Measurements from ENCODE around the gene PCYT1A. TPM values are rescaled to one million over a fixed set of nuclear protein-coding genes. Genes with fewer than 3 reads are reported as not detected.

PCYT1A gene
- total RNA-seq, 1 experiment from 2014 or later: 96.8 TPM

DNA sequence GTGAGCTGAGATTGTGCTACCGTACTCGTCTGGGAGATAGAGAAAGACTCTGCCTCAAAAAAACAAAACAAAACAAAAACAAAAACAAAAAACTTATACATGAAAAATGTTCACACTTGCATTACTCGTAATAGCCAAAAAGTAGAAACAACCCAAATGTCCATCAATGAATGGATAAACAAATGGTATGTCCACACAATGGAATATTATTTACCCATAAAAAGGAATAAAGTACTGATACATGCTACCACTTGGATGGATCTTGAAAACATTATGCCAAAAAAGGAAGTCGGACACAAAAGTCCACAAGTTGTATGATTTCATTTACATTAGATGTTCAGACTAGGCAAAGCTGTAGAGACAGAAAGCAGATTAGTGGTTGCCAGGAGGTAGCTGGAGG is 26.7 kb downstream of the PCYT1A start:
- CTCF ChIA-PET: interaction anchor here (0.6 kb wide), 1 partner anchor 187 kb away, joined by 3 read pairs; no protein-coding TSS in a partner anchor
- intact Hi-C loops (cut with micrococcal nuclease; ENCODE audit: unreplicated experiment): no loop called here

GRCh38 chr3:196255776-196256175 is 31.8 kb downstream of the PCYT1A start:
- in situ Hi-C loops (cut with HindIII; ENCODE audit: low pct_unique_long_range_greater_than_20kb, low sequenced_read_pairs) (no loop called here), intact Hi-C loops (cut with micrococcal nuclease; ENCODE audit: unreplicated experiment) (no loop called here)
- TF ChIP-seq TCF7L2 (IDR thresholded peaks at IDR 0.05; ENCODE audit: low read depth, low read length): no peak
- TF ChIP-seq POLR2AphosphoS5 (IDR thresholded peaks at IDR 0.05; ENCODE audit: low read depth, low read length): no peak
- TF ChIP-seq SIN3A (IDR thresholded peaks at IDR 0.05; ENCODE audit: borderline replicate concordance, insufficient read depth, low read depth, low read length): no peak
- no peak for TF ChIP-seq REST (IDR thresholded peaks at IDR 0.05; ENCODE audit: insufficient read depth in 1 of 2, low read depth in 2 of 2, low read length in 1 of 2)
- TF ChIP-seq, protein P1, sequence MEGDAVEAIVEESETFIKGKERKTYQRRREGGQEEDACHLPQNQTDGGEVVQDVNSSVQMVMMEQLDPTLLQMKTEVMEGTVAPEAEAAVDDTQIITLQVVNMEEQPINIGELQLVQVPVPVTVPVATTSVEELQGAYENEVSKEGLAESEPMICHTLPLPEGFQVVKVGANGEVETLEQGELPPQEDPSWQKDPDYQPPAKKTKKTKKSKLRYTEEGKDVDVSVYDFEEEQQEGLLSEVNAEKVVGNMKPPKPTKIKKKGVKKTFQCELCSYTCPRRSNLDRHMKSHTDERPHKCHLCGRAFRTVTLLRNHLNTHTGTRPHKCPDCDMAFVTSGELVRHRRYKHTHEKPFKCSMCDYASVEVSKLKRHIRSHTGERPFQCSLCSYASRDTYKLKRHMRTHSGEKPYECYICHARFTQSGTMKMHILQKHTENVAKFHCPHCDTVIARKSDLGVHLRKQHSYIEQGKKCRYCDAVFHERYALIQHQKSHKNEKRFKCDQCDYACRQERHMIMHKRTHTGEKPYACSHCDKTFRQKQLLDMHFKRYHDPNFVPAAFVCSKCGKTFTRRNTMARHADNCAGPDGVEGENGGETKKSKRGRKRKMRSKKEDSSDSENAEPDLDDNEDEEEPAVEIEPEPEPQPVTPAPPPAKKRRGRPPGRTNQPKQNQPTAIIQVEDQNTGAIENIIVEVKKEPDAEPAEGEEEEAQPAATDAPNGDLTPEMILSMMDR (IDR thresholded peaks at IDR 0.05): no peak
- POLR2A ChIA-PET: no interaction called here
- no peak for ATAC-seq
- CTCF ChIA-PET: interaction anchor here (0.9 kb wide), 1 partner anchor 334 kb away, joined by 3 read pairs; no protein-coding TSS in a partner anchor
- no peaks in the 10 kb centered on the region for H3K4me1 ChIP-seq (ENCODE audit: control insufficient read depth, insufficient read depth, low read length)
- no peaks in the 10 kb centered on the region for H3K9me3 ChIP-seq (ENCODE audit: control insufficient read depth, insufficient read depth, low read depth, low read length)
- no peak overlapping the region for H3K4me3 ChIP-seq (ENCODE audit: low read depth in 2 of 2, low read length in 2 of 2)
- no peak overlapping the region for H3K27ac ChIP-seq (ENCODE audit: low read length)
- 0 out of 2 replicates have a peak, but pooled peaks cover 4% of the 10 kb centered on the region for H3K36me3 ChIP-seq (ENCODE audit: control insufficient read depth, insufficient read depth, low read length)
- no peaks in the 10 kb centered on the region for H3K27me3 ChIP-seq (ENCODE audit: control insufficient read depth, insufficient read depth, low read length)
- BruUV-seq (replicated peaks): no TSS peak
- no peak for DNase-seq (ENCODE audit: low read depth, low spot score)

More for the DNA sequence above, 26.7 kb downstream of the PCYT1A start:
- no peak for DNase-seq (ENCODE audit: low read depth, low spot score)
- in situ Hi-C loops (cut with HindIII; ENCODE audit: low pct_unique_long_range_greater_than_20kb, low sequenced_read_pairs): no loop called here
- POLR2A ChIA-PET: no interaction called here
- Histone ChIP-seq H3K27me3 (ENCODE audit: control insufficient read depth, insufficient read depth, low read length) (no peaks in the 10 kb centered on the region), H3K36me3 (ENCODE audit: control insufficient read depth, insufficient read depth, low read length) (0 out of 2 replicates have a peak, but pooled peaks cover 4% of the 10 kb centered on the region), H3K4me1 (ENCODE audit: control insufficient read depth, insufficient read depth, low read length) (no peaks in the 10 kb centered on the region), H3K27ac (ENCODE audit: low read length) (no peak overlapping the region), H3K9me3 (ENCODE audit: control insufficient read depth, insufficient read depth, low read depth, low read length) (no peaks in the 10 kb centered on the region), H3K4me3 (ENCODE audit: low read depth in 2 of 2, low read length in 2 of 2) (no peak overlapping the region)
- BruUV-seq (replicated peaks): no TSS peak
- ATAC-seq: no peak
- TF ChIP-seq SIN3A (IDR thresholded peaks at IDR 0.05; ENCODE audit: borderline replicate concordance, insufficient read depth, low read depth, low read length): no peak
- no peak for TF ChIP-seq TCF7L2 (IDR thresholded peaks at IDR 0.05; ENCODE audit: low read depth, low read length)
- TF ChIP-seq, protein P1 (IDR thresholded peaks at IDR 0.05): no peak
- no peak for TF ChIP-seq POLR2AphosphoS5 (IDR thresholded peaks at IDR 0.05; ENCODE audit: low read depth, low read length)
- TF ChIP-seq REST (IDR thresholded peaks at IDR 0.05; ENCODE audit: insufficient read depth in 1 of 2, low read depth in 2 of 2, low read length in 1 of 2): no peak
